Stimulated activated naive CD8-positive, alpha-beta T cell treated with anti-CD3 and anti-CD28 coated beads, Interleukin-15, Interleukin-2, amounts not matched to agents 100 ng/mL and 50 ng/mL, for 24 hours (primary cell): Measurements from ENCODE around the gene ANKS4B.
"Not testable (repeated sequence)": the region's sequence is repeated elsewhere in the genome, so short reads cannot be mapped to it uniquely, and the experiment has no call there.

Experiments
- H3K27ac Mint-ChIP-seq: one replicate; pipeline ENCODE4 v1.8.0; 2021; ENCODE audit warnings: mild to moderate bottlenecking, mixed read lengths
- H3K27me3 Mint-ChIP-seq: one replicate; pipeline ENCODE4 v1.8.0; 2021; ENCODE audit warnings: mixed read lengths
- H3K36me3 Mint-ChIP-seq: one replicate; pipeline ENCODE4 v1.8.0; 2021; ENCODE audit warnings: low read depth, mixed read lengths
- H3K4me1 Mint-ChIP-seq: one replicate; pipeline ENCODE4 v1.8.0; 2021; ENCODE audit warnings: low read depth, mixed read lengths
- H3K4me3 Mint-ChIP-seq: one replicate; pipeline ENCODE4 v1.8.0; 2021; ENCODE audit warnings: mild to moderate bottlenecking, mixed read lengths
- H3K9me3 Mint-ChIP-seq: one replicate; pipeline ENCODE4 v1.8.0; 2021; ENCODE audit warnings: mixed read lengths

ANKS4B gene

DNA sequence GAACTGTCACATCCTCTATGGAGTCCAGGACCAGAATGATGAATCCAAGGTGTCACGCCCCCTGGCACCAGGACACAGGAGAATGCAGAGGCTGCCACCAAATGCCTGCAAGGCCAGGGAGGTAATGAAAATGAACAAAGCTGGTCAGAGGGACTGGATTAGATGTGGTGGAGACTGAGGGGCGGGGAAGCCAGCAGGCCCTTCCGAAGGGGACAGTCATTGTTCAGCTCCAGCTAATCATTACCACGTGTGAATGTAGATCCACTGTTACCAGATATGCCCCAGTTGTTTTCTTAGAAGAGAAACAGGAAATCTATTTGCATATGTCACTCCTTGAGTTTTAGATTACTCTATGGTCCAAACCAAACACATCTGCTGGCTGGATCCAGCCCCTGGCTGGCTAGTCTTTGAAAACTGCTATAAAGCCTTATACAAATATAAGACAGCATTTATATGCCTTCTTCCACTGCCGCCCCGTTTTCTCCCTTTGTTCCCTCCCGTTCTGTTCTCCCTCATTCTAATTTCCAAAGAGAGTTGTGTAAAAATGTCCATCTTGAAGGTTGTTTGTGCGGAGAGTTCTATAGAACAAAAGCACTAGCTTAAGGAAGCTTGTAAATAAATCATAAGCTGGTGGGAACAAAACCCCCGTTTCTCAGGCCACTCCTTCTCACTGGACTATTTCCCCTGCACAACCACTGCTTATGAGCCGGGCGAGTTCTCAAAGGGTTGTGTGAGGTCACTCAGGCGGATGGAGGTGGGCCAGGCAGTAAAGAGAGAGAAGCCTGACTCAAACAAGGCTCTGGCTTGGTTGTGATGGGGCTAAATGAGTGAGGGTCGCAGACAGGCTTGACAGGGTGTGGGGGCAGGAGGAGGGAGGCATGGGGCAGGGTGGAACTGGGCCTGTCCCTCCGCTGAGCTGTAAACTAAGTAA, 30.4 kb downstream of the ANKS4B start:
- Mint-ChIP-seq H3K4me3 (no peak overlapping the region), H3K27ac (peak overlapping the region; percentile 15), H3K36me3 (no peaks in the 10 kb centered on the region), H3K27me3 (no peaks in the 10 kb centered on the region), H3K4me1 (peaks cover 8% of the 10 kb centered on the region), H3K9me3 (no peaks in the 10 kb centered on the region)

- no peak overlapping the region for H3K4me3 Mint-ChIP-seq
- no peak overlapping the region for H3K27ac Mint-ChIP-seq
- H3K36me3 Mint-ChIP-seq = no peaks in the 10 kb centered on the region
These were observed 31.1 kb downstream of the ANKS4B start for GRCh38 chr16:21264571-21265036.

DNA sequence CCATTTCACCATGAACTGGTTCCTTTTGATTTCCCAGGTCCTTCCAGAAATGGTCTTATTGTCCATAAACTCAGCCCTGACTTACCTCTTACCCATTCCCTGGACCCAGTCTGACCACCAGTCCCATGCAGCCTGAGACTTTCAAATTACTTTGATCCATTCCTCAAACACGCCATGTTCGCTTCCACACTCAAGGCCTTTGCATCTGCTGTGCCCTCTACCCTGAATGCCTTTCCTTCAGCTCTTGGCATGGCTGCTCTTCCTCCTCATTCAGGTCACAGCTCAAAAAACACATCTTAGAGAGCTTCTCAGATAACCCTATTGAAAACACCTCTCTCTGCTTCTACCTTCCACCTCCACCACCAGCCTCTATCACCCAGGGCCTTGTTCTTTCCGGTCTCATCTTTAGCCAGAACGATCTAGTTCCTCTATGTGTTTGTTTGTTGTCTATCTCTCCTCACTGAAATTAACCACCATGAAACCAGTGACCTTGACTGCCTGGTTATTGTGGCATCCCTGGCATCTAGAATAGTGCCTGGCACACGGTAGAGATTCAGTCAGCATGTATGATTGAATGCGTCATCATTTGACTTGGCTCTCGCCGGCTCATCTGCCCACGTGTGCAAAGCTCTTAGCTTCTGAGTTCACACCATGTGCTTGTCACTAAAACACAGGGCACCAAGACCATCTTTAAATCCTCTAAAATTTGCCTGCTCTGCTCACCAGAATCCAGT, 31.8 kb downstream of the ANKS4B start:
- no peaks in the 10 kb centered on the region for H3K36me3 Mint-ChIP-seq
- H3K4me1 Mint-ChIP-seq = peaks cover 8% of the 10 kb centered on the region
- no peaks in the 10 kb centered on the region for H3K27me3 Mint-ChIP-seq
- H3K27ac Mint-ChIP-seq = no peak overlapping the region
- no peaks in the 10 kb centered on the region for H3K9me3 Mint-ChIP-seq
- H3K4me3 Mint-ChIP-seq = no peak overlapping the region

More at GRCh38 chr16:21264571-21265036, 31.1 kb downstream of the ANKS4B start:
- Mint-ChIP-seq H3K9me3 (no peaks in the 10 kb centered on the region), H3K27me3 (no peaks in the 10 kb centered on the region), H3K4me1 (peaks cover 8% of the 10 kb centered on the region)

GRCh38 chr16:21267298-21267697, 33.8 kb downstream of the ANKS4B start:
- Mint-ChIP-seq H3K27me3 (no peaks in the 10 kb centered on the region), H3K9me3 (no peaks in the 10 kb centered on the region), H3K27ac (no peak overlapping the region), H3K36me3 (no peaks in the 10 kb centered on the region), H3K4me3 (no peak overlapping the region), H3K4me1 (peaks cover 8% of the 10 kb centered on the region)

- no peak overlapping the region for H3K27ac Mint-ChIP-seq
- peaks cover 4% of the 10 kb centered on the region for H3K27me3 Mint-ChIP-seq
- H3K36me3 Mint-ChIP-seq = no peaks in the 10 kb centered on the region
- no peaks in the 10 kb centered on the region for H3K9me3 Mint-ChIP-seq
- no peak overlapping the region for H3K4me3 Mint-ChIP-seq
- peaks cover 7% of the 10 kb centered on the region for H3K4me1 Mint-ChIP-seq
These were observed 34.7 kb downstream of the ANKS4B start for GRCh38 chr16:21268236-21268635.

- Mint-ChIP-seq H3K27ac (no peak overlapping the region), H3K4me1 (no peaks in the 10 kb centered on the region), H3K27me3 (peaks cover 28% of the 10 kb centered on the region), H3K36me3 (no peaks in the 10 kb centered on the region), H3K9me3 (no peaks in the 10 kb centered on the region), H3K4me3 (no peak overlapping the region)
These were observed 38.8 kb downstream of the ANKS4B start for GRCh38 chr16:21272253-21272652.

DNA sequence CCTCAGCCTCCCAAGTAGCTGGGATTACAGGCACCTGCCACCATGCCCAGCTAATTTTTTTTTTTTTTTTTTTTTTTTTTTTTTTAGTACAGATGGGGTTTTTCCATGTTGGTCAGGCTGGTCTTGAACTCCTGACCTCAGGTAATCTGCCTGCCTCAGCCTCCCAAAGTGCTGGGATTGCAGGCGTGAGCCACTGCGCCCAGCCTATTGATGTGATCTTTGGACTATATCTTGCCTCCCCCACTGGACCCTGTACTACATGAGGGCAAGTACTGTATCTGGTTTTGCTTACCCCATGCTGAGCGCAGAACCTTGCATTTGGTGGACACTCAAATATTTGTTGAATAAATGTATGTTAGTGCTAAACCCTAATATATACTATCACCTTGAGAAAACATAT, 39.3 kb downstream of the ANKS4B start:
- not testable (repeated sequence) for H3K4me3 Mint-ChIP-seq, H3K36me3 Mint-ChIP-seq, H3K27ac Mint-ChIP-seq, H3K9me3 Mint-ChIP-seq, H3K4me1 Mint-ChIP-seq
- H3K27me3 Mint-ChIP-seq = peaks cover 32% of the 10 kb centered on the region

GRCh38 chr16:21274172-21274726, 40.8 kb downstream of the ANKS4B start:
- H3K9me3 Mint-ChIP-seq = no peaks in the 10 kb centered on the region
- no peak overlapping the region for H3K27ac Mint-ChIP-seq
- no peak overlapping the region for H3K4me3 Mint-ChIP-seq
- H3K36me3 Mint-ChIP-seq = no peaks in the 10 kb centered on the region
- H3K4me1 Mint-ChIP-seq = peaks cover 9% of the 10 kb centered on the region
- peaks cover 46% of the 10 kb centered on the region for H3K27me3 Mint-ChIP-seq

GRCh38 chr16:21275529-21275928, 42.0 kb downstream of the ANKS4B start:
- Mint-ChIP-seq H3K27me3 (peaks cover 54% of the 10 kb centered on the region), H3K27ac (no peak overlapping the region), H3K9me3 (no peaks in the 10 kb centered on the region), H3K4me3 (no peak overlapping the region), H3K4me1 (peaks cover 9% of the 10 kb centered on the region), H3K36me3 (no peaks in the 10 kb centered on the region)

DNA sequence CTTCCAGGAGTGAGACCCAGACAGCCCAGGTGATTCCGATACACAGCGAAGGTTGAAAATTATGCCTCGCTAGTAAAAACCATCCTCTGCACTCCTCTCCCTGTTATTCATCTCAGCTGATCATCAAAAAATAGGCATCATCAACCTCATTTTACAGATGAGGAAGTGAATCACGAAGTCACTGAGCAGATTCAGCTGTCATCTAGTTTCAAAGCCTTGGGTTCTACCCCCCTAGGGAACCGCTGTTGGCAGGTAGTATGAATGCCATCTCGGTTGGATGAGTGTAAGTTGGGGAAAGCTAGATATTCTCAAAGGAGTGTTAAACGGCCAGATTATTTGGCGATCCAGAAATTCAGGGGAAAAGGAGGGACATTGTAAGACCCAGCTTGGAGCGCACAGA, 42.6 kb downstream of the ANKS4B start:
- Mint-ChIP-seq H3K9me3 (no peaks in the 10 kb centered on the region), H3K27me3 (peaks cover 56% of the 10 kb centered on the region), H3K4me1 (peaks cover 9% of the 10 kb centered on the region), H3K36me3 (no peaks in the 10 kb centered on the region), H3K27ac (no peak overlapping the region), H3K4me3 (no peak overlapping the region)

GRCh38 chr16:21277045-21277926, 43.8 kb downstream of the ANKS4B start:
- no peaks in the 10 kb centered on the region for H3K36me3 Mint-ChIP-seq
- no peaks in the 10 kb centered on the region for H3K9me3 Mint-ChIP-seq
- no peak overlapping the region for H3K27ac Mint-ChIP-seq
- H3K4me3 Mint-ChIP-seq = no peak overlapping the region
- peaks cover 9% of the 10 kb centered on the region for H3K4me1 Mint-ChIP-seq
- peaks cover 64% of the 10 kb centered on the region for H3K27me3 Mint-ChIP-seq

DNA sequence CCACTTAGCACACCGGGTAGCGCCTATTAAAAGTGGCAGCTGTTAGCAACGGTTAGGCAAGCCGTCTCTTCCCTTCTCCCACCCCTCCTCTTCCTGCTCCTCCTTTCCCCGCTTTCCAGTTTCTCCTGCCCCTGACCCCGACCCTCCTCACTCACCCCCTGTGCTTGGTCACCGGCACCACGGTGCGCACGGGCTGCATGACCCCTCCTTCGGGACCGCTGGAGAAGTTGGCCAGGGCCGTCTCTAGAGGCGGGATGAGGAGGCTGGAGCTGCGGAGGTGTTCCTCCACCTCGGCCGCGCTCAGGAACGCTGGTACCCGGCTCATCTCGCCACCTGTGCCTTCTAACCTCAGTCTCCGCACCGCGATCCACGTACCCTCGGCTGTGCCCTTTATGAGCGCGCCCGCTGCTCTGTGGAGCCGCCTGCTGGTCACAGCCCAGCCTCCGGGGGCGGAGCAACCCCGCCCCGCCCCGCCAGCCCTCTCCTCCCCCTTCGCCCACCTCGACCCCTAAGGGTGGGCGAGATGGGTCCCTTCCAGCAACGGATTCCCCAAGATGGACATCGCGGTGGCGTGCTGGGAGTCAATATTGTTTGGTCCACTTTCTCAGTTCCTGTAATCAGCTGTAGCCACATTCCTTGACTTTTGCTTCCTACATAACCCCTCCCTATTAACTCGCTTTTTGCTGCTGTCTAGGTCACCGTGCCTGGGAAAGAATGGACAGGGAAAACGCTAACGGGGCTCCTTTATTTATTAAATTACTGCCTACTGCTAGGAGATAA, 44.6 kb downstream of the ANKS4B start, which contains the start of gene CRYM:
TSS of gene CRYM (minus strand) at position 364 of the 780 bp plus-strand sequence. CDS start at position 325, 39 bp downstream.
- Mint-ChIP-seq H3K27me3 (peaks cover 64% of the 10 kb centered on the region), H3K4me1 (peaks cover 9% of the 10 kb centered on the region), H3K36me3 (no peaks in the 10 kb centered on the region), H3K27ac (no peak within 1 kb of the TSS), H3K9me3 (no peaks in the 10 kb centered on the region), H3K4me3 (peak within 1 kb of the TSS; percentile 22)

DNA sequence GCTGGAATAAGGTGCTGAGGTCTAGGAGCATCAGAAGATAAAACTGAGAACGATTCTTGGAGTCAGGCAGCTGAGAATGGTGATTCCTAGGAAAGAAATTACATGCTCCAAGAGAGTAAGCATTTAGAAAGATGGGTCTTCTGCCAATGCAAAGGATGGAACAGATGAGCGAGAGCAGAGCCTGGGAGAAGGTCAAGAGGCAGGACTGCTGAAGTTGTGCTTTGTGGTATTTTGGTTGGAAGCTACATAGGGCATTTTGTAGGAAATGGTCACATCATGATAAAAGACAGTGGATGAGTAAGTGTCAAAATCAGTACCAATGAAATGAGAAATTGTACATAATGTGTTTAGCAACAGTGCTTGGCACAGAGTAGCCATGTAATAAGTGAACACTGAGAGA, 46.0 kb downstream of the ANKS4B start:
- Mint-ChIP-seq H3K27me3 (peaks cover 71% of the 10 kb centered on the region), H3K4me1 (peaks cover 14% of the 10 kb centered on the region), H3K36me3 (no peaks in the 10 kb centered on the region), H3K4me3 (no peak overlapping the region), H3K9me3 (no peaks in the 10 kb centered on the region), H3K27ac (no peak overlapping the region)
